Right atrium auricular region (tissue), 2 donors: ENCODE results near the gene SEPTIN5. TPM values are rescaled to one million over a fixed set of nuclear protein-coding genes. Genes with fewer than 3 reads are reported as not detected.

Source experiments
- DNase-seq: peaks from one replicate; pipeline ENCODE4 v3.0.0-alpha.2; 2019; ENCODE audit warnings: low spot score
- H3K27ac ChIP-seq, 2 donors: fragments of 200-600 bp; sonication (generic); 1 replicate in 1 of 2; 2 replicates in 1 of 2; pipeline ENCODE4 v1.5.1; 2016 to 2019
- H3K27me3 ChIP-seq, 2 donors: fragments of 200-600 bp; sonication (generic); one replicate each; pipeline versions ENCODE4 v1.5.1 to v1.6.0; 2017 to 2019
- H3K36me3 ChIP-seq: fragments of 200-600 bp; sonication (generic); one replicate; pipeline ENCODE4 v1.5.1; 2016
- H3K4me1 ChIP-seq, 2 donors: fragments of 200-600 bp; sonication (generic); one replicate each; pipeline versions ENCODE4 v1.5.1 to v1.6.0; 2017 to 2019
- H3K4me3 ChIP-seq, 2 donors: fragments of 200-600 bp; sonication (generic); 1 replicate in 1 of 2; 2 replicates in 1 of 2; pipeline ENCODE4 v1.5.1; 2017 to 2019; ENCODE audit warnings: mild to moderate bottlenecking in 1 of 2, moderate library complexity in 1 of 2
- H3K9me3 ChIP-seq, 2 donors: fragments of 200-600 bp; sonication (generic); one replicate each; pipeline ENCODE4 v1.5.1; 2019
- total RNA-seq, 2 donors: library from RNA; depleted of rRNA; stranded (reverse); fragments of >200 nt; gene quantifications; one replicate each; pipeline ENCODE4 v1.1.0, GENCODE V29; 2016
- TF ChIP-seq, protein P1 (sequence below), 2 donors: fragments of 200-600 bp; sonication (generic); IDR thresholded peaks; one replicate each; pipeline ENCODE4 v1.5.1; 2019; ENCODE audit warnings: antibody characterized with exemption in 2 of 2

Gene SEPTIN5
- total RNA-seq, 2 donors from 2014 or later = 162 to 287 TPM

DNA sequence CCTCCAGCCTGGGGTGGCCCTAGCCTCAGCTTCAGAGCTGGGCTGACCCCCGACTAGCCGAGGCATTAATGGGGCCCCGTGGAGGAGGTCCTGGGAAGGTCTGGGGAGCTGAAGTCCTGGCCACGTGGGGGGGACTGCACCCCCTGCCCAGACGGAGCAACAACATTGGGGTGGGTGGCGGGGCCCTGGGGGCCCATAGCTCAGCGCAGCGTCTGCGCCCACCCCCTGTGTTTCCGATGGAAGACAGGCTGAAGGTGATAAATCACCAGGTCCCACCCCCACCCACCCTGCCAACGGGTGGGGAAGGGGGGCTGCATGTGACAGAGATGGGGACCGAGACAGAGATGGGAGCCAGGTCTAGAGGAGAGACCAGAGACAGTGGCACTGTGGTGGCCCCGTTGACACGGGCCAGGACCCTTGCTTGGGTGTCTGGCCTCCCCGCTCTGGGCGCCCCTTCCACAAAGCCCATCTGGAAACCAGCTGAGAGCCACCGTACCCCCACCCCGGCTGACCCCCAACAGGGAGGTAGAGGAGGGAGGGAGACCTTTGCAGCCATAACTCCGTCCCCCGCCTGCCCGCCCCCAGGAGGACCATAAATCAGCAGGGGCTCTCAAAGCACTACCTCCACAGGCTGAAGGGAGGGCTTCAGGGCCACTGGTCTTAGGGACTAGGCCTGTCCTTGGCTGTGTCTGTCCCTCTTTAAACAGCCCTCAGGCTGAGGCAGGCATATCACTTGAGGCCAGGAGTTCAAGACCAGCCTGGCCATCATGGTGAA lies 17.2 kb downstream of the SEPTIN5 start:
- Histone ChIP-seq H3K27ac (no peak overlapping the region), H3K36me3 (no peaks in the 10 kb centered on the region), H3K9me3 (no peaks in the 10 kb centered on the region), H3K27me3 (no peaks in the 10 kb centered on the region), H3K4me3 (no peak overlapping the region), H3K4me1 (peaks cover 0 to 9% of the 10 kb centered on the region in 2 donors)
- DNase-seq = no peak
- TF ChIP-seq, protein P1, sequence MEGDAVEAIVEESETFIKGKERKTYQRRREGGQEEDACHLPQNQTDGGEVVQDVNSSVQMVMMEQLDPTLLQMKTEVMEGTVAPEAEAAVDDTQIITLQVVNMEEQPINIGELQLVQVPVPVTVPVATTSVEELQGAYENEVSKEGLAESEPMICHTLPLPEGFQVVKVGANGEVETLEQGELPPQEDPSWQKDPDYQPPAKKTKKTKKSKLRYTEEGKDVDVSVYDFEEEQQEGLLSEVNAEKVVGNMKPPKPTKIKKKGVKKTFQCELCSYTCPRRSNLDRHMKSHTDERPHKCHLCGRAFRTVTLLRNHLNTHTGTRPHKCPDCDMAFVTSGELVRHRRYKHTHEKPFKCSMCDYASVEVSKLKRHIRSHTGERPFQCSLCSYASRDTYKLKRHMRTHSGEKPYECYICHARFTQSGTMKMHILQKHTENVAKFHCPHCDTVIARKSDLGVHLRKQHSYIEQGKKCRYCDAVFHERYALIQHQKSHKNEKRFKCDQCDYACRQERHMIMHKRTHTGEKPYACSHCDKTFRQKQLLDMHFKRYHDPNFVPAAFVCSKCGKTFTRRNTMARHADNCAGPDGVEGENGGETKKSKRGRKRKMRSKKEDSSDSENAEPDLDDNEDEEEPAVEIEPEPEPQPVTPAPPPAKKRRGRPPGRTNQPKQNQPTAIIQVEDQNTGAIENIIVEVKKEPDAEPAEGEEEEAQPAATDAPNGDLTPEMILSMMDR (IDR thresholded peaks at IDR 0.05) = no peak

DNA sequence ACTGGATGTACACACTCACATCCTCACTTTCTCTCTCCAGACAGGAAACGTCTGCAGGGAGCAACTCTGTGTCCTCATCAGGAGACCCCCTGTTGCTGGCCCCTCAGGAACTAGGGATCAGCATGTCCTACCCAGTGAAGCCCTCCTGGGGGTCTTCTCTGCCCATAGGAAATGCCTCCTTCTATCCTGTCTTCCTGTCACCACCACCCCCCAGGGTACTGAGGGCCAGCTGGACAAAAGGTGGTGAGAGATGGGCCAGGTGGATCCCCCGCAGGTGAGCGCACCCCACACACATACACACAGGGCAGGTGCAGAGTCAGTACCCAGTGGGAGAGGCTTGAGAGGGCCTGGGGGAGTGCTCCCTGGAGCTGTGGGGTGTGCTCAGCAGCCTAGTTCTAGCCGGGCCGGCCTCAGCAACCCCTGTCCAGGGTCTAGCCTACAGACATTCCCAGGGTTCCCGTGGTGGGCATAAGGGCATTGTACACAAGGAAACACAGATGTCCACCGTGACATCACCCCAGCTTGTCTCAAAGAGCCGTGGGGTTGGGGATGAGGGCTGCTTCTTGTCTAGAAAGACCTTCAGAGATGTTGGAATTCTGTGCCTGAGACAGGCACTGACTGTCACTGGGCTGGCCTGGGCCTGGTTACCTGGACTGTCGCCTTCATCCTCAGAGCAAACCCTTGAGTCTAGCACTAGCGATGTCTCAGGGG lies 18.3 kb downstream of the SEPTIN5 start:
- H3K4me3 ChIP-seq = no peak overlapping the region
- H3K27ac ChIP-seq = no peak overlapping the region
- TF ChIP-seq, protein P1 (IDR thresholded peaks at IDR 0.05) = no peak
- no peaks in the 10 kb centered on the region for H3K9me3 ChIP-seq
- no peaks in the 10 kb centered on the region for H3K36me3 ChIP-seq
- DNase-seq = no peak
- peaks cover 0 to 9% of the 10 kb centered on the region in 2 donors for H3K4me1 ChIP-seq
- H3K27me3 ChIP-seq = no peaks in the 10 kb centered on the region

DNA sequence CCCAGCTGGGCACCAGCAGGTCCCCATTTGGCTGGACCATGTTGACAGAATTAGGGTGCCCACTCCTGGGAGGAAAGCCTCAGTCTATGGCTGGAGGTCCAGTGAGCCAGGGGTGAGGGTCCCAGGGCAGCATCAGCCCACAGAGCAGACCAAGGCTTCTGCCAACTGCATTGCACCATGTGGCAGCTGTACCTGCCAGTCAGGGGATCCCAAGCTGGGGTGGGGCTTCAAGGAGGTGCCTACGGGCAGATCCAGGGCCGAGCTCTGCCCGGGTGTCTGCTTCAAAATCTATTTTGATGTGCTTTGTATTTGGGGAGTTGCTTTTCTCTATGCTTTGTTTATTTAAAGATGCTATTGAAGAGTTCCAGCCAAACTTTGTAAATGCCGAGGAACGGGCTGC lies 19.5 kb downstream of the SEPTIN5 start:
- peaks cover 0 to 9% of the 10 kb centered on the region in 2 donors for H3K4me1 ChIP-seq
- H3K4me3 ChIP-seq = no peak overlapping the region
- H3K27me3 ChIP-seq = no peaks in the 10 kb centered on the region
- no peaks in the 10 kb centered on the region for H3K9me3 ChIP-seq
- H3K36me3 ChIP-seq = no peaks in the 10 kb centered on the region
- H3K27ac ChIP-seq = no peak overlapping the region
- DNase-seq = no peak
- TF ChIP-seq, protein P1 (IDR thresholded peaks at IDR 0.05) = no peak

DNA sequence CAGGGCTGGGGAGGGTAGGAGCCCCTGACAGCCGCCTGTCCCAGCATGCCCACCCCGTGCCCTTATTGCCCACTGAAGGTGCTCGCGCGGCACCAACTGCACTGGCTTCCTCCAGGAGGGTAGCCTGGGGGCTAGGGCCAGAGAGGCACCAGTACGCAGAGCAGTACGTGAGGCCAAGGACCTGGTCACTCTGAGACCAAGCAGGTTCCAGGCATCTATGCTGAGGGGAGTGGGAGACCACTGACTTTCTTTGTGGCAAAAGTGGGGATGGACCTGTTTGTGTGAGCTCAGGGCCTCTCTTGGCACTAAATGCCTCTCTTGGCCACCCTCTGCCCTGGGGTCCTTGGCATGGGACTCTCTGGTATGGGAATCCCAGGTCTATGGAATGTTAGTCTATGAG lies 19.9 kb downstream of the SEPTIN5 start:
- peaks cover 0 to 9% of the 10 kb centered on the region in 2 donors for H3K4me1 ChIP-seq
- H3K27me3 ChIP-seq = no peaks in the 10 kb centered on the region
- DNase-seq = no peak
- TF ChIP-seq, protein P1 (IDR thresholded peaks at IDR 0.05) = no peak
- no peak overlapping the region for H3K4me3 ChIP-seq
- H3K27ac ChIP-seq = no peak overlapping the region
- H3K36me3 ChIP-seq = no peaks in the 10 kb centered on the region
- H3K9me3 ChIP-seq = no peaks in the 10 kb centered on the region

DNA sequence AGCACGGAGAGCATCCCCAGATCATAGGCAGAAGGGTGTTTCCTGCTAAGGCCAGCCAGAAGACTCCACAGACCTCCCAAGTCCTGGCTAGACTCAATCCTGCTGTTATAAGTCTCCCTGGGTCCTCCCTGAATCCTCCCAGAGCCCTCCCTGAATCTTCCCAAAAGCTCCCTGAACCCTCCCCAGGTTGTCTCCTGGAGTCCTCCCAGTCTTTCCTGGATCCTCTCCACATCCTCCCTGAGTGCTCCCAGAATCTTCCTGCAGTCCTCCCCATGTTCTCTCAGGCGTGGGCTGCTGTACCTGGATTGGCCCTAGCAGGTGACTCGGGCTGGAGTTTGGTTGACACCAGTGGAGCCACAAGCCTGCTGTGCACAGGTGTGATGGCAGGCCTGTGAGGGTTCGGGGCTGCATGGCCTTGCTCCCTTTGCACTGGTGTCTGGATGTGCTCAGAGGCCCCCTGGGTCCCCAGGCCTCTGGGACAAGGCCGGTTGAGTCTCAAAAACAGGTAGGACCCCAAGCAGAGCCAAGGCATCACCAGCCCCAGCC lies 20.6 kb downstream of the SEPTIN5 start:
- TF ChIP-seq, protein P1 (IDR thresholded peaks at IDR 0.05) = no peak
- DNase-seq = no peak
- H3K4me1 ChIP-seq = peaks cover 0 to 9% of the 10 kb centered on the region in 2 donors
- H3K27me3 ChIP-seq = no peaks in the 10 kb centered on the region
- H3K36me3 ChIP-seq = no peaks in the 10 kb centered on the region
- no peak overlapping the region for H3K4me3 ChIP-seq
- no peak overlapping the region for H3K27ac ChIP-seq
- no peaks in the 10 kb centered on the region for H3K9me3 ChIP-seq
